ENCODE results near the gene KIAA1549. TPM values are rescaled to one million over a fixed set of nuclear protein-coding genes. Genes with fewer than 3 reads are reported as not detected.
A peak's percentile ranks its signal among the peaks of the same experiment; 100 is the strongest.

The KIAA1549 gene
- total and polyA plus RNA-seq, 9 of the 15 experiments (the other 6 are each of a cell fraction or from before 2014, with no cell fraction given) = 0.01 to 0.29 (median 0.07) TPM

DNA sequence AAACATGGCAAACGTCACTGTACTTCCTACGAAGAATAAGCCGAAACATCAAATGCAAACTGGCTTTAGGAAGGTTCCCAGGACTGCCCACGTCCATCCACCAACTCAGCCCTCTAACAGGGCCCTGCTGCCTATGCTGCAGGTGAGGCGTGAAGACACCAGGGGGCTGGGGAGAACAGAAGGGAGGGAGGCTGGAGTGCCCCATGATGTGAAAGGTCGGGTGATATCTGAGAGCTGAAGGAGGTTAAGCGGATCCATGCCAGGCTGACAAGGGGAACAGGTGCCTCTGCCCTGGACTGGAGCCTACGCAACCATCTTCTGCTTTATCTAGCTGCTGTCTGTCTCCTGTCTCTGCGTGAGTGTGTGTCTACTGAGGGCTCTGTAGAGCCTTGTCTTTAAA, 143.0 kb downstream of the KIAA1549 start:
- ChIA-PET POLR2A (interaction anchor here (0.5 to 1.5 kb wide), 5 partner anchors 10 to 733 kb away, joined by 3 to 5 read pairs (median 4); no protein-coding TSS in a partner anchor), CTCF (ENCODE audit: low intra/inter-chr PET ratio) (no interaction called here)
- no peaks in the 10 kb centered on the region for H3K9me1 ChIP-seq (ENCODE audit: control insufficient read depth, insufficient read depth, low read length)
- no TSS peak for BruUV-seq (replicated peaks)
- WGBS (ENCODE audit: insufficient coverage, low coverage, missing lambda C conversion rate) = 7% methylated on average over 9 of the region's 9 CpGs
- no peaks in the 10 kb centered on the region for H4K20me1 ChIP-seq (replicated peaks; ENCODE audit: control insufficient read depth, insufficient read depth, low read length)
- no peak overlapping the region for H3K4me3 ChIP-seq
- intact Hi-C loops (cut with micrococcal nuclease) = no loop called here
- DNase-seq (ENCODE audit: extremely low read depth in 1 of 4, low spot score in 3 of 4) = no peak
- no peaks in the 10 kb centered on the region for H3K9me3 ChIP-seq (replicated peaks; ENCODE audit: control insufficient read depth, insufficient read depth, low read depth, low read length)
- H3K27ac ChIP-seq (ENCODE audit: extremely low read depth, low read depth, low read length) = no peak overlapping the region
- H3K79me2 ChIP-seq (ENCODE audit: control insufficient read depth, insufficient read depth, low read length) = no peaks in the 10 kb centered on the region
- ATAC-seq = peak; percentile 68
- H3K4me1 ChIP-seq (replicated peaks in 1 of 2; ENCODE audit: control insufficient read depth in 2 of 2, insufficient read depth in 2 of 2, low read length in 2 of 2) = peaks cover 2 to 6% of the 10 kb centered on the region in 2 experiments; a peak in 4 of 5 replicates
- FAIRE-seq = no peak
- no peaks in the 10 kb centered on the region for H3K36me3 ChIP-seq (ENCODE audit: control insufficient read depth, insufficient read depth, low read length)
- no peak overlapping the region for H3K9ac ChIP-seq (ENCODE audit: insufficient read depth in 1 of 2, low read depth in 2 of 2, low read length in 2 of 2)
- H3K27me3 ChIP-seq (ENCODE audit: control insufficient read depth in 2 of 2, insufficient read depth in 2 of 2, low read length in 2 of 2) = peaks cover 68 to 73% of the 10 kb centered on the region in 2 experiments
- in situ Hi-C loops (cut with MboI) = no loop called here
- no peak overlapping the region for H2AFZ ChIP-seq (ENCODE audit: low read depth, low read length)
- no peak overlapping the region for H3K4me2 ChIP-seq (ENCODE audit: insufficient read depth, low read length)
- no peak for TF ChIP-seq TAF7 (tag; IDR thresholded peaks at IDR 0.05)
- no peak for TF ChIP-seq TAF1 (IDR thresholded peaks at IDR 0.05; ENCODE audit: control insufficient read depth, extremely low read depth, insufficient read depth, low read length, severe bottlenecking)
- TF ChIP-seq, protein P1, sequence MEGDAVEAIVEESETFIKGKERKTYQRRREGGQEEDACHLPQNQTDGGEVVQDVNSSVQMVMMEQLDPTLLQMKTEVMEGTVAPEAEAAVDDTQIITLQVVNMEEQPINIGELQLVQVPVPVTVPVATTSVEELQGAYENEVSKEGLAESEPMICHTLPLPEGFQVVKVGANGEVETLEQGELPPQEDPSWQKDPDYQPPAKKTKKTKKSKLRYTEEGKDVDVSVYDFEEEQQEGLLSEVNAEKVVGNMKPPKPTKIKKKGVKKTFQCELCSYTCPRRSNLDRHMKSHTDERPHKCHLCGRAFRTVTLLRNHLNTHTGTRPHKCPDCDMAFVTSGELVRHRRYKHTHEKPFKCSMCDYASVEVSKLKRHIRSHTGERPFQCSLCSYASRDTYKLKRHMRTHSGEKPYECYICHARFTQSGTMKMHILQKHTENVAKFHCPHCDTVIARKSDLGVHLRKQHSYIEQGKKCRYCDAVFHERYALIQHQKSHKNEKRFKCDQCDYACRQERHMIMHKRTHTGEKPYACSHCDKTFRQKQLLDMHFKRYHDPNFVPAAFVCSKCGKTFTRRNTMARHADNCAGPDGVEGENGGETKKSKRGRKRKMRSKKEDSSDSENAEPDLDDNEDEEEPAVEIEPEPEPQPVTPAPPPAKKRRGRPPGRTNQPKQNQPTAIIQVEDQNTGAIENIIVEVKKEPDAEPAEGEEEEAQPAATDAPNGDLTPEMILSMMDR (IDR thresholded peaks at IDR 0.05 in 2 of 3, conservative IDR thresholded peaks at IDR 0.05 in 1 of 3; ENCODE audit: insufficient read depth in 2 of 3, low read depth in 1 of 3, low read length in 3 of 3) = peak in 2 of 3 experiments; percentile 26 to 34; a peak in 1 of 6 replicates
- TF ChIP-seq NR1H2 (CRISPR knock-in tag; IDR thresholded peaks at IDR 0.05) = no peak
- TF ChIP-seq XRCC3 (IDR thresholded peaks at IDR 0.05) = no peak
- no peak for TF ChIP-seq BRCA1 (IDR thresholded peaks at IDR 0.05)
- TF ChIP-seq BRCA1 (CRISPR knock-in tag; IDR thresholded peaks at IDR 0.05) = no peak
- TF ChIP-seq, protein P2, sequence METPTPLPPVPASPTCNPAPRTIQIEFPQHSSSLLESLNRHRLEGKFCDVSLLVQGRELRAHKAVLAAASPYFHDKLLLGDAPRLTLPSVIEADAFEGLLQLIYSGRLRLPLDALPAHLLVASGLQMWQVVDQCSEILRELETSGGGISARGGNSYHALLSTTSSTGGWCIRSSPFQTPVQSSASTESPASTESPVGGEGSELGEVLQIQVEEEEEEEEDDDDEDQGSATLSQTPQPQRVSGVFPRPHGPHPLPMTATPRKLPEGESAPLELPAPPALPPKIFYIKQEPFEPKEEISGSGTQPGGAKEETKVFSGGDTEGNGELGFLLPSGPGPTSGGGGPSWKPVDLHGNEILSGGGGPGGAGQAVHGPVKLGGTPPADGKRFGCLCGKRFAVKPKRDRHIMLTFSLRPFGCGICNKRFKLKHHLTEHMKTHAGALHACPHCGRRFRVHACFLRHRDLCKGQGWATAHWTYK (CRISPR knock-in tag; IDR thresholded peaks at IDR 0.05) = no peak
- TF ChIP-seq KLF10 (CRISPR knock-in tag; IDR thresholded peaks at IDR 0.05) = no peak
